ENCODE data around the gene ZBTB7C. TPM values are rescaled to one million over a fixed set of nuclear protein-coding genes. Genes with fewer than 3 reads are reported as not detected.

The ZBTB7C gene
- total RNA-seq, 1 donor from 2014 or later: 1.4 TPM

DNA sequence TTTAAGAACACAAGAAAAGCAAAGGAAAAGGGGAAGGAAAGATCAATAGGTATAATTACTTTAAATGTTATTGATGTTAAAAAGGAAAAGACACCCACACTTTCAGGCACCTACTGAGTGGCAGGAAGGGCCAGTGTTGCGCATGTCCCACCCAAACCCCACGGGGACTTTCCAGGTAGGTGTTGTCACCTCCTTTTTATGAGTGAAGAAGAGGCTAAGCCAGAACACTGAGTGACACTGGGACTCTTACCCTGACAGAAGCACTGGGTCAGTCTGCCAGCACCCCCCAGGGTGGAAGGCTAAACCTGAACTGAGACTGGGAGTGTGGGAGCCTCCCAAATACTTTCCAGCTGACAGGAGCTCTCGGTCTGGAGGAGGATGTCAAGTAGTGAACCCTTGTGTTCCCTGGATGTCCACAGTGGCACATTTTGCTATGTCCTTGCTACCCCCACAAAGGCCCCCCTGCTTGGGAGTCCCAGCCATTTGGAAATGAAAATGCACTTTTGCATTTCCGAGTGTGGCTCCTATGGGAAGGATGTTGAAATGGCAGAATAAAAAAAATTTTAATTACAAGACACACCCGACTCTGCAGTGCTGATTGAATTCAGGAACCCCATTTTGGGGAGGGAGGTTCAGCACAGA lies 387.8 kb downstream of the ZBTB7C start:
- H3K36me3 Mint-ChIP-seq (ENCODE audit: low read depth): no peaks in the 10 kb centered on the region
- TF ChIP-seq, protein P1, sequence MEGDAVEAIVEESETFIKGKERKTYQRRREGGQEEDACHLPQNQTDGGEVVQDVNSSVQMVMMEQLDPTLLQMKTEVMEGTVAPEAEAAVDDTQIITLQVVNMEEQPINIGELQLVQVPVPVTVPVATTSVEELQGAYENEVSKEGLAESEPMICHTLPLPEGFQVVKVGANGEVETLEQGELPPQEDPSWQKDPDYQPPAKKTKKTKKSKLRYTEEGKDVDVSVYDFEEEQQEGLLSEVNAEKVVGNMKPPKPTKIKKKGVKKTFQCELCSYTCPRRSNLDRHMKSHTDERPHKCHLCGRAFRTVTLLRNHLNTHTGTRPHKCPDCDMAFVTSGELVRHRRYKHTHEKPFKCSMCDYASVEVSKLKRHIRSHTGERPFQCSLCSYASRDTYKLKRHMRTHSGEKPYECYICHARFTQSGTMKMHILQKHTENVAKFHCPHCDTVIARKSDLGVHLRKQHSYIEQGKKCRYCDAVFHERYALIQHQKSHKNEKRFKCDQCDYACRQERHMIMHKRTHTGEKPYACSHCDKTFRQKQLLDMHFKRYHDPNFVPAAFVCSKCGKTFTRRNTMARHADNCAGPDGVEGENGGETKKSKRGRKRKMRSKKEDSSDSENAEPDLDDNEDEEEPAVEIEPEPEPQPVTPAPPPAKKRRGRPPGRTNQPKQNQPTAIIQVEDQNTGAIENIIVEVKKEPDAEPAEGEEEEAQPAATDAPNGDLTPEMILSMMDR (IDR thresholded peaks at IDR 0.05): no peak
- no peak overlapping the region for H3K27ac Mint-ChIP-seq (ENCODE audit: unreplicated experiment)
- no peaks in the 10 kb centered on the region for H3K9me3 Mint-ChIP-seq (ENCODE audit: low read depth)
- H3K4me1 Mint-ChIP-seq (ENCODE audit: low read depth): peaks cover 15% of the 10 kb centered on the region
- DNase-seq (ENCODE audit: low spot score): no peak
- no peak overlapping the region for H3K4me3 Mint-ChIP-seq (ENCODE audit: unreplicated experiment)
- peaks cover 19% of the 10 kb centered on the region for H3K27me3 Mint-ChIP-seq (ENCODE audit: low read depth)

DNA sequence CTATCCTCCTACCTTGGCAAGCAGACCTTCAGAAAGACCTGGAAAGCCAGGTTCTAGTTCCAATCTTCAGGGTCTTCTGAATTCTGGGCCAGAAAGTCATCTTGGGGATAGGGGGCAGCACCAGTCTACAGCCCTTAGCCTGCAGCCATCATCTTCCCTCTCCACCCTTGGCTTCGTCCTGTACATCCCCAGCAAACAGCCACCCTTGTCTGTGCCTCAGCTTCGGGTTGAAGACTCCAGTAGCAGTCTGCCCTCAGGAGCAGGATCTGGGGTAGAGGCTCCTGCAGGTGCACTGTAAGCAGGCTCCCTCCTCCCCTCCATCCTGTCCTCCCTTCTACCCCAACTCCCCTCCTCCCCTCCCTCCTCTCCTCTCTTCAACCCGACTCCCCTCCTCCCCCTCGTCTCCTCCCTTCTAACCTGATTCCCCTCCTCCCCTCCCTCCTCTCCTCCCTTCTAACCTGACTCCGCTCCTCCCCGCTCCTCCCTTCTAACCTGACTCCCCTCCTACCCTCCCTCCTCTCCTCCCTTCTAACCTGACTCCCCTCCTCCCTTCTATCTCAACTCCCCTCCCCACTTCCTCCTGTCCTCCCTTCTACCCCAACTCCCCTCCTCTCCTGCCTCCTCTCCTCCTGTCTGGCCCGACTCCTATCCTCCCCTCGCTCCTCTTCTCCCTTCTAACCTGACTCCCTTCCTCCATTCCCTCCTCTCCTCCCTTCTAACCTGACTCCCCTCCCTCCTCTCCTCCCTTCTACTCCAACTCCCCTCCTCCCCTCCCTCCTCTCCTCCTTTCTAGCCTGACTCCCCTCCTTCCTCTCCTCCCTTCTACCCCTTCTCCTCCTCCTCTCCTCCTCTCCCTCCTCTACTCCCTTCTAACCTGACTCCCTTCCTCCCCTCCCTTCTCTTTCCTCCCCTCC lies 388.6 kb downstream of the ZBTB7C start:
- Mint-ChIP-seq H3K36me3 (ENCODE audit: low read depth) (no peaks in the 10 kb centered on the region), H3K4me1 (ENCODE audit: low read depth) (peaks cover 15% of the 10 kb centered on the region), H3K4me3 (ENCODE audit: unreplicated experiment) (no peak overlapping the region), H3K9me3 (ENCODE audit: low read depth) (no peaks in the 10 kb centered on the region), H3K27me3 (ENCODE audit: low read depth) (peaks cover 19% of the 10 kb centered on the region), H3K27ac (ENCODE audit: unreplicated experiment) (no peak overlapping the region)
- TF ChIP-seq, protein P1 (IDR thresholded peaks at IDR 0.05): no peak
- no peak for DNase-seq (ENCODE audit: low spot score)

DNA sequence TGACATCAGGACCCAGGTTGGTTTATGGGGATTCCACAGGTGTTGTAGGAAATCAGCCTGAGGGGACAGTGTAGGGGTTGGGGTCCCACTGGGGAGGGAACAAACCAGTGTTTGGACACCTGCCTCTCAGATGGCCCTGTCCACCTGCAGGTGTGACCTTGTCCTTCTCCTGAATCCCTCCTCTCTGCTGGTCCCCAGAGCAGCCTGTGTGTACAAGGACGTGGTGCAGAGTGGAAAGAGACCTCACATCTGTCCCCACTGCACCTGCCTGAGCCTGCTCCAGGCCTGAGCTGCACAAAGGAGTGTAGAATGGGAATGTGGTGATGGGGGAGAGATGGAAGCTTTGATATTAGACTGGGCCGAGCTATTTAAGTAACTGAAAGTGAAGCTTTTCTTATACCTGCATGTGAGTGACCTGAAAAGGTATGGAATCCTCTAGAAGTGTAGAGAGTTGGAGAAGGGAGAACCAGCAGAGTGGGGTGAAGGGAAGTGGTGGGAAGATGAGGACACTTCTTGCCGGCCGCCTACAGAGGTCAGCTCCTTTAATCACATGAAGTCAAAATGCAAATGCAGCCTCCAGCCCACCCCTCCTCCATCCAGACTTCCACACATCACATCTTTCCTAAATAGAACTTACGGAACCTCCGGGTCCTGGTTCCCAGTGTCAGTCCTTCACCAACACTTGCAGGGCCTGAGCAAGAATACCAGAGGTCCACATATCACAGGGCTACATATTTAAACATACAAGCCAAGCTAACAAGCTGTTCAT lies 389.4 kb downstream of the ZBTB7C start:
- TF ChIP-seq, protein P1 (IDR thresholded peaks at IDR 0.05): no peak
- H3K4me3 Mint-ChIP-seq (ENCODE audit: unreplicated experiment): no peak overlapping the region
- no peak overlapping the region for H3K27ac Mint-ChIP-seq (ENCODE audit: unreplicated experiment)
- DNase-seq (ENCODE audit: low spot score): no peak
- H3K36me3 Mint-ChIP-seq (ENCODE audit: low read depth): peaks cover 2% of the 10 kb centered on the region
- peaks cover 19% of the 10 kb centered on the region for H3K27me3 Mint-ChIP-seq (ENCODE audit: low read depth)
- H3K9me3 Mint-ChIP-seq (ENCODE audit: low read depth): peaks cover 2% of the 10 kb centered on the region
- peaks cover 15% of the 10 kb centered on the region for H3K4me1 Mint-ChIP-seq (ENCODE audit: low read depth)

DNA sequence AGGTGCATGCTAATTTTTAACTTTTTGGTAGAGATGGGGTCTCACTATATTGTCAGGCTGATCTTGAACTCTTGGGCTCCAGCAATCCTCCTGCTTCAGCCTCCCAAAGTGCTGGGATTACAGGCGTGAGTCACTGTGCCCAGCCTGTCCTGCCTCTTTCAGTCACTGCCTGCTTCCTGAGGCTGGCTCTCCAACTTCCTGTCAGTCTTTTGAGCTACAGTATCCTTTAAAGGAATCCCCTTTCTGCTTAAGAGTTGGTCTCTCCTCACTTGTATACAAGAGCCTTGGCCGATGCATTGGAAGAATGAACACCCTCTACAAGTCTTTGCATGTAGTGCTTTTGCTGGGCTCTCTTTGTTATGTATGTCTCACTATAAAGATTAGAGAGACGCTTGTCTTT lies 390.3 kb downstream of the ZBTB7C start:
- TF ChIP-seq, protein P1 (IDR thresholded peaks at IDR 0.05): no peak
- Mint-ChIP-seq H3K9me3 (ENCODE audit: low read depth) (peaks cover 6% of the 10 kb centered on the region), H3K4me1 (ENCODE audit: low read depth) (peaks cover 14% of the 10 kb centered on the region), H3K27me3 (ENCODE audit: low read depth) (peaks cover 22% of the 10 kb centered on the region), H3K4me3 (ENCODE audit: unreplicated experiment) (no peak overlapping the region), H3K36me3 (ENCODE audit: low read depth) (peaks cover 3% of the 10 kb centered on the region), H3K27ac (ENCODE audit: unreplicated experiment) (no peak overlapping the region)
- no peak for DNase-seq (ENCODE audit: low spot score)

DNA sequence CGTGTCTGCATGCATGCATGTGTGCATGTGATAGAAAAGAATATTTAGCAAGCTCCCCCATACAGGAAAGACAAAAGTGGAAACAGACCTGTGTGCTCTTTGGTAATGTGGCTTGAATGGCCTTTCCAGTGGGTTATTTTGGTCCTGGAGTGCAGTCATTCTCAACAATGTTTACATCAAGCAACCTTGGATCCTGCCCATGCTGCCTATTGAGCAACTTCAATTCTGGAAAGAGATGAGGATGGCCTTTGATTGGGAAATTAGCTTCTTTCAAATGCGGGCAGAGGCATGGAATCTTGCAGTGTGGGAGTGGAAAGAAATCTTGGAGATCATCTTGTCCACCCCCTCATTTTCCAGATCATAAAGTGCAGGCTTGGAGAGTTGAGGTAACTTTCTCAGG lies 391.5 kb downstream of the ZBTB7C start:
- H3K36me3 Mint-ChIP-seq (ENCODE audit: low read depth): peaks cover 3% of the 10 kb centered on the region
- TF ChIP-seq, protein P1 (IDR thresholded peaks at IDR 0.05): no peak
- H3K27me3 Mint-ChIP-seq (ENCODE audit: low read depth): peaks cover 22% of the 10 kb centered on the region
- H3K27ac Mint-ChIP-seq (ENCODE audit: unreplicated experiment): no peak overlapping the region
- no peak for DNase-seq (ENCODE audit: low spot score)
- H3K9me3 Mint-ChIP-seq (ENCODE audit: low read depth): peaks cover 6% of the 10 kb centered on the region
- peaks cover 2% of the 10 kb centered on the region for H3K4me1 Mint-ChIP-seq (ENCODE audit: low read depth)
- H3K4me3 Mint-ChIP-seq (ENCODE audit: unreplicated experiment): no peak overlapping the region

Measured in chondrocyte (in vitro differentiated cells).